ENCODE results near the gene PHLDA3. TPM values are rescaled to one million over a fixed set of nuclear protein-coding genes. Genes with fewer than 3 reads are reported as not detected.

Gene PHLDA3
- polyA plus RNA-seq, 4 donors: 8.8 to 17.1 (median 11.7) TPM

- no peak for DNase-seq (ENCODE audit: low read depth in 4 of 4, low spot score in 3 of 4)
These were observed 516 bp downstream of the PHLDA3 start for GRCh38 chr1:201468501-201468843.

GRCh38 chr1:201466492-201466891 is 2.5 kb downstream of the PHLDA3 start:
- DNase-seq (ENCODE audit: low read depth in 4 of 4, low spot score in 3 of 4): no peak

DNA sequence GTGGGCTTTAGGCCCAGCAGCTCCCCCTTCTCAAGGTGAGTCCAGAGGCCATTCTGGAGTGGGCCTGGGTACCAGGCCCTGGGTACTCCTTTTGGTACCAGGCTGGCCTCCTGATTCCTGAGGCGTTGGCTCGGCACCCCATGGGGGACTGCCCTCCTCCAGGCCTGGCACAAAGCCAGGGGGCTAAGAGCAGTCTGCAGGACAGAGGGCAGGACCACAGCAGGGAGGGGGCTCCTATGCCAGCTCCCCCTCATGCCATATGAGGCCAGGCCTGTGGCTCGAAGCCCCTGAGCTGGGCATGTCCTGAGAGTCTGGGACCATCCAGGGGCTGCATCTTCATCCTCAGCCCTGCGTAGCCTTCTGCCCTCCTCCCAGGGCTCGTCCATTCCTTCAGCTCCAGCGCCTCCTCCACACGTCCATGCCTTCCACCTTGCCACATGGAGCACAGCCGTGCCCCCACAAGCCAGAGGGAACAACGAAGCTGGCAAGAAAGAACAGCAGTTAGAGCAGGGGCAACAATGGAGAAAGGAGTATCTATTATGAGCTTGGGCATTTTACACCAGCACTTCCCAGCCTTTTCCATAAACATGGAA is 3.2 kb downstream of the PHLDA3 start:
- DNase-seq (ENCODE audit: low read depth in 4 of 4, low spot score in 3 of 4): no peak

DNA sequence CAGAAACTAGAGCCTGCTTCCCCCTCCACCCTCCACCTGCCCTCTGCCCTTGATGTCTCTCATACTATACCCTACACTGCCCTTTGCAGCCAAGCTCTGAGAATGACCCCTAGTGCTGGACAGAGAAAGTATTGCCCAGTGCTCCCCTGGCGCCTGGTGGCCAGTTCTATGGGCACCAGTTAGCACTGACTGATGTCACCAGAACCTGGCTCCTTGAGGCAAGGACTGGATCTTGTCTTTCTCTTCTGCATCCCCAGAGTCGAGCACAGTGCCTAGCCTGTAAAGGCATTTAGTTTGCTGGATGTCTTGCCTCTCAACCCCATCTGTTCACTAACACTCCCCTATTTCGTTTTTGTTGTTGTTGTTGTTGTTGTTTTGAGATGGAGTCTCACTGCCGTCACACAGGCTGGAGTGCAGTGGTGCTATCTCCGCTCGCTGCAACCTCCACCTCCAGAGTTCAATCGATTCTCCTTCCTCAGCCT is 5.9 kb downstream of the PHLDA3 start:
- no peak for DNase-seq (ENCODE audit: low read depth in 4 of 4, low spot score in 3 of 4)

DNA sequence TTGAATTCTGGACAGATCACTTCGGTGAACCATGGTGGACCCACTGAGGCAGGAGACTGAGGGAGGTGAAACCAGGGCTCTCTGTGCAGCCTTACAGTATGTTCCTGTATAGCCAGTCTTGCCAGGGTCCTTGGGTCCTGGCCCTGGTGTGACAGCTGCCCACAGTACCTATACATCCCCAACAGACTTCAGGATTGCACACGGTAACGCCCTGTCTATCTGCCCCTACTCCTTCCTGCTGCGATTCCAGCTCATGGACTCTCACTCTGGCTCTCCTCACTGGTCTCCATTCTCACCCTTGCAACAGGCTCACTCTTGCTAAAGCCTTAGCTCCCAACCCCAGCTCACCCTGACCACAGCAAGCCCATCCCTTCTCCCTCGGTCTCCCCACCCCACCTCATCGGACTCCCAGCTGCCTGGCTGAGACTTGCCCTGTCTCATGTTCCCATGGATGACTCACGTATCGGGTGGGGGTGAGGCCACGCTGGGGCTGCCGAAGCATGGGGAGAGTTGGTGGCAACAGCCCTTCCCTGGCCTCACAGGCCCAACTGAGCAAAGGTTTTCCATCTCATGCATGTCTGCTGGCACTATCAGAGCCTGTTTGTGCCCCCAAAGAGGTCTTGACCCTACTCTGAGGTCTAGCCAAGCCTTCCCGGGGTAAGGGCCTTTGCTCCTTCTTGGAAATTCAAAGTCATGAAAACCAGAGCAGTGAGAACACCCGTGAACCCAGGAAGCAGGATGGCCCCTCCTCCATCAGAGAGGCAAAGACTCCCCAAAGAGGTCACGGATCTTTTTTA is 7.1 kb downstream of the PHLDA3 start:
- DNase-seq (ENCODE audit: low read depth in 4 of 4, low spot score in 3 of 4): no peak

GRCh38 chr1:201460814-201461644 is 8.0 kb downstream of the PHLDA3 start:
- DNase-seq (ENCODE audit: low read depth in 4 of 4, low spot score in 3 of 4): no peak

GRCh38 chr1:201459775-201460174 is 9.2 kb downstream of the PHLDA3 start:
- no peak for DNase-seq (ENCODE audit: low read depth in 4 of 4, low spot score in 3 of 4)

- no peak for DNase-seq (ENCODE audit: low read depth in 4 of 4, low spot score in 3 of 4)
These were observed 9.9 kb downstream of the PHLDA3 start for GRCh38 chr1:201459052-201459451.

DNA sequence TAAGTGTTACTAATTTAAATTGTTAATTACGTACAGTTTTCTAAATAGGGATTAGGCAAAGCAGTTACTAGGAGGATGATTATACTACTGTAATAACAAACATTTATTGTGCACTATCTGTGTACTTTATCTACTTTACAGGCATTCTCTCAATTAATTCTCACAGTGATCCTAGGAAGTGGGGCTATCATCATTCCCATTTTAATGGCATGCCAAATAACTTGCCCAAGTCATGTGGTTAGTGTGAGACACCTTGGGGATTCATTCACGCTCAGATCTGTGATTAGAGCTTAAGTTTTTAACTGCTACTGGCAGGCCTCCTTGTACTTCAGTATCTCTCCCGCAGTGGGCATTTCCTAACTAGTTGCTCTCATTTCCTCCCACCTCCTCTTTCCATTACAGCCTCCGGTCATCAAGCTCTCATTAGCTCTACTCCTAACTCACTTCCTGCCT is 11.5 kb downstream of the PHLDA3 start:
- no peak for DNase-seq (ENCODE audit: low read depth in 4 of 4, low spot score in 3 of 4)

DNA sequence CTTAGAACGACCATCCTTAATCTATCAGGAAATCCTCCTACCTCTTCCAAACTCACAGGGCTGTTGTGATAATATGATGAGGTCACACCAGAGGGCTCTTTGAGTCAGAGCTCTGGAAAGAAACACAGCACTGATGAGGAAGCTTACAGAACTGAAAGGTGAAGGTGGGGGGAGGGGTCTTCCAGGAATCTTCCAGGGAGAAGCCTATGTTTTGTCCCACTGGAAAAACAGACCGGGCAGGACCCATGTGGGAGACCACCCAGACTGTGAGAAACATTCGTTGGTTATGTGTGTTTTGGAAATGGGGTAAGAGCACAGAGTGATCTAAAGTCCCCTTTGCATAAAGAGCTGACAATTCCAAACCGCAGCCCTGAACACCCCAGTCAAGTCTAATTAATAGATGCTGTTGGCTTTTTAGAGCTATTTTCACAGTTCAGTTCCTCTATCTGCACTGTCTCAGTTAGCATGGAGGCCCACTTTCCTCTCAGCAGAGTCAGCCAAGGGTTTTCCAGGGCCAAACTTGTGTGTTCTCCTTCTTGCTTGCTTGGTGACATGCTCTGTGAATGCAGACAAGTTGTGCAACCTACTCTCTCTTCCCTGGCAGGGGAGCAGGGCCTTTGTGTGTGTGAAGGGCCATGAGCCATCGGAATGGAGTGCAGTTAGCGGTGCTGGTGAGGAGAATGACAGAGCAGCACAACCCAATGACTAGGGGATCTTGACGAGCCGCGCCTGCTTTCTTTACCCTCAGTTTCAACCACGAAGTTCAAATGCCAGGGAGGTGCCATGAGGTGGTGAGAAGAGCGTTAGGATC is 12.3 kb downstream of the PHLDA3 start:
- no peak for DNase-seq (ENCODE audit: low read depth in 4 of 4, low spot score in 3 of 4)

GRCh38 chr1:201455098-201455497 is 13.9 kb downstream of the PHLDA3 start:
- DNase-seq (ENCODE audit: low read depth in 4 of 4, low spot score in 3 of 4): no peak

GRCh38 chr1:201454608-201455007 is 14.4 kb downstream of the PHLDA3 start:
- no peak for DNase-seq (ENCODE audit: low read depth in 4 of 4, low spot score in 3 of 4)

DNA sequence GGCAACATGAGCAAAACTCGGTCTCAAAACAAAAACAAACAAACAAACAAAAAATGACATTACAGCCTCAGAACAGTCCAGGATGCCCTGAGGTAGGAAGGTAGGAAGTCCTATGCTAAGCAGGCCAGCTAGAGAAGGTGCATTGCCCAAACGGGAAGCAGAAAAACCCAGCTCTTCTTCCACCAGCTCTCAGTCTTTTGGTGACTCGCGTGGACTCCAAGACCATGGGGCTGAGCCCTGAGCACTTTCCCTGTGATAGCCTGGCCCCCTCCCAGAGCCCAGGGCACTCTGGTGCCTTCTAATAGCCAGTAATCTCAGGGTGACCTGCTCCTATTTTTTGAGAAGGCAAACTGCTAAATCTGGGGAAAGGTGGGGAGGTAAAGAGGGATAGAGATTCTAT is 16.1 kb downstream of the PHLDA3 start:
- no peak for DNase-seq (ENCODE audit: low read depth in 4 of 4, low spot score in 3 of 4)

DNA sequence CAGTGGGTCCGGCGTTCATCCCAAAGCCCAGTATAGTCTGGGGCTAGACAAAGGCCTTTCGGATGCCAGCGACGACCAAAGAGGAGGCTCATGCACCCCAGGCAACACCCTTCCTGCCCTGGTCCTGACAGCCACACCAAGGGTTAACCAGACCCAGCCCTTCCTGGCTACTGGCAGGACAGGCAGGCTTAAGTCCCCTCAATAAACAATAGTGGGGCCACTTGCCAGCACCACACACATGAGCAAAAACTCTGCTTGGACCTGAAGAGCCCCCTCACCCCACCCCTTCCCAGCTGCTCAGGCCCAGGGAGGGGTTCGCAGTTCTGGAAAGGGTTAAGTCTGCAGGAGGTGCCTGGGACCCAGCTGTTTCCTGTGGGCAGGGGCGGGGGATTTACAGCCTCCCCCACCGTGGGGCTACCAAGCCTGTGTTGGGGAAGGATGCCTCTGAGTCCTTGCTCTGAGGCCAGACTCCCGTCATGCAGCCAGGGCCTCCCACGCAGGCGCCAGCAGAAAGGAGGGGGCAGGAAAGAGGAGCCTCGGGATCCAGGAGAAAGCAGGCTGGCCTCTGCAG is 18.2 kb downstream of the PHLDA3 start:
- peak in 3 of 4 donors; percentile 49 to 68 (median 49) for DNase-seq (ENCODE audit: low read depth in 4 of 4, low spot score in 3 of 4)

DNA sequence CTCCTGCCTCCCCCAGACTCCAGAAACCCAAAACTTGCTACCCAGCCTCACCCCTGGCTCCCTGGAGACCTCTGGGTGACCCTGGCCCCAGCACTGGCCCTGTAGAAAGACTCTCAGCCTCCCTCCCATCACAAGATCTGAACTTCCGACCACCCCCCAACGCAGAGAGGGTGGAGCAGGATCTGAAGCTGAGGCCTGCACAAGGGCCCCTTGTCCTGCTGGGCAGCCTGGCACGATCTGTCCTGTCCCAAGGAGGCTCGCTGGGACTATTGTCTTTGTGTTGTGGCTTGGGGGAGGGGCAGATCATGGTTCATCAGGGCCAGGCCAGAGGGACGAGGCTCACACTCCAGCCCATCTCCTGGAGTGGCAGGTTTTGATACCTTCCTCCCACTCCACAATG is 20.0 kb downstream of the PHLDA3 start:
- DNase-seq (ENCODE audit: low read depth in 4 of 4, low spot score in 3 of 4): no peak

DNA sequence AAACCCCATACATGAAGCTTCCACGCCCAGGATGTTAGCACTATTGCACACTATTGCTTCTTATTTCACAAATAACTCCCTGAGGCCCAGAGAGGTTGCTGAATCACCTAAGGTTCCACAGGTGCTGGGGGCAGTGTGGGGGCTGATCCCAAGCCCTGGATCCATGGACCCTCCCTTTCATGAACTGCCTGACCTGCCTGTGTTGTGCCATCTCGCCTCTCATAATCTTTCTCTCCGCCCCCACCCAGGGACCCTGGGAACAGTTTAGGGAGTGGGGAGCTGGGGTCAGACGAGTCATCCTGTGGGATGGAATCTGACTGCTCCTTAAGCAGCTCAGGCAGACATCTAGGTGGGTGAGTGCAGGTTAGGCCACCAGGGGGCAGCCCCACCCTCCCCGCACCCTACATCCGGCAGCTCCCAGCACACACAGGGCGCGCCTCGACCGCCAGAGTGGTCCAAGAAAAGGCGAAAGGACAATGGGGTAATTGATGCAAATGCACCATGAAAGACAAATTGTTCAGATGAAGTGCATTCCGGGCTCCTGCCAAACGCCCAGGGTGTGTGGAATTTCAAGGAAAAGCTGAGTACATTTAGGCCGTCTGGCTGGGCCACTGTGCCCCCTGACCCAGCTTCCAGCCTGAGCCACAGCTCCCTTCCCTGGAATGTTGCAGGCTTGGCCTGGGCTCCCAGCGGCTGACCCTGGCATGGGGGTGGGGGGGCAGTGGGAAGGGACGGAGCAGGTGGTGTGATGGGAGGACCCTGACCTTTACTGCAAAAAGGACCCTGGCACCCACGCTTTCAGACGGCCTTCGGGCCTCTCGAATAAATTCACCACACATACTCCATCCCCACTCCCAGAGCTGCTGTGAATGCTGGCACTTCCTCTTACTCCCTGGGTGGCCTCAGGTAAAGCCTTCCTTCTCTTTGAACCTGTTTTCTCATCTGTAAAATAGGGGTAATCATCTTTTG is 20.8 kb downstream of the PHLDA3 start:
- DNase-seq (ENCODE audit: low read depth in 4 of 4, low spot score in 3 of 4): no peak

DNA sequence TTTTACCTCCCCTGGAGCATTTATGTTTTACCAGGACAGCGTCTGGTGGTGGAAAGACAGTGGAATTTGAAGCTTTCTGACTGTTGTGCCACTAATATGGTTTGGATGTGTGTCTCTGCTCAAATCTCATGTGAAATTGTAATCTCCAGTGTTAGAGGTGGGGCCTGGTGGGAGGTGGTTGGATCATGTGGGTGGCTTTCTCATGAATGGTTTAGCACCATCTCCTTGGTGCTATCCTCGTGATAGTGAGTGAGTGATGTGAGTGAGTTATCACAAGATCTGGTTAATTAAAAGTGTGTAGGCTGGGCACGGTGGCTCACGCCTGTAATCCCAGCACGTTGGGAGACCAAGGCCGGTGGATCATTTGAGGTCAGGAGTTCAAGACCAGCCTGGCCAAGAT is 23.7 kb downstream of the PHLDA3 start:
- no peak for DNase-seq (ENCODE audit: low read depth in 4 of 4, low spot score in 3 of 4)

- DNase-seq (ENCODE audit: low read depth in 4 of 4, low spot score in 3 of 4): no peak
These were observed 24.2 kb downstream of the PHLDA3 start for GRCh38 chr1:201444792-201445191.

DNA sequence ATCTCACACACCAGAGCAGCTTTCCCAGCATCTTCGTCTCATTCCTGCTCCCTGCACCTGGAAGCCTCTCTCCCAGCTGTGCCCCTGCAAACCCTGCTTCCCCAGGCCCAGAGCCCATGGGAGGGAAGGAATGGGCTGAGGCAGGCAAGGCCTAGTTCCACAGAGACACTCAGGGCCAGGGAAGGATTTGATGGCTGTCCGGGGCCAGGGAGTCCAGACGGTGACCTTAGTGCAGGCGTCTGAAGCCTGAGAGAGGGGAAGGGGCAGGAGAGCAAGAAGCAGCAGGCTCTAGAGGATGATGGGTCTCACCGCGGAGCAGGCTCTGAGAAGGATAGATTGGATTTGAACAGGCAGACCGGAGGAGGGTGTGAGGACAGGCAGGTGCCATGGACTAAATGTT is 25.2 kb downstream of the PHLDA3 start:
- no peak for DNase-seq (ENCODE audit: low read depth in 4 of 4, low spot score in 3 of 4)

All from right renal pelvis (tissue), 4 donors.